Stimulated activated CD4-positive, alpha-beta T cell treated with anti-CD3 and anti-CD28 coated beads, Interleukin-12 subunit alpha, Interleukin-12 subunit beta, amount 100 ng/mL, for 48 hours (primary cell): ENCODE data around the gene MXI1.

Experiments used
- DNase-seq, 3 donors: peaks; one replicate each; pipeline ENCODE4 v3.0.0-alpha.2; 2020; ENCODE audit warnings: low read depth in 2 of 3, low spot score in 1 of 3

MXI1 gene

GRCh38 chr10:110207011-110207804 lies at the start of gene MXI1:
MXI1 (plus strand) TSS chr10:110207605; CDS start chr10:110207809, 204 bp downstream.
- DNase-seq: no peak

GRCh38 chr10:110158051-110159005 lies 49.1 kb upstream of the MXI1 start:
- DNase-seq: no peak

- DNase-seq: no peak
Observed at GRCh38 chr10:110160081-110160480, 47.3 kb upstream of the MXI1 start.

GRCh38 chr10:110160522-110160921 lies 46.9 kb upstream of the MXI1 start:
- DNase-seq: no peak

- DNase-seq: no peak
Observed at GRCh38 chr10:110162741-110163145, 44.7 kb upstream of the MXI1 start.

GRCh38 chr10:110163192-110163773 lies 44.1 kb upstream of the MXI1 start:
- no peak for DNase-seq

GRCh38 chr10:110163841-110164240 lies 43.6 kb upstream of the MXI1 start:
- no peak for DNase-seq

- DNase-seq: peak in 1 of 3 donors; percentile 25
Observed at GRCh38 chr10:110165239-110165638, 42.2 kb upstream of the MXI1 start.

- no peak for DNase-seq
Observed at GRCh38 chr10:110167149-110167548, 40.3 kb upstream of the MXI1 start.

GRCh38 chr10:110168601-110169481 lies 38.6 kb upstream of the MXI1 start:
- no peak for DNase-seq

GRCh38 chr10:110169586-110169985 lies 37.8 kb upstream of the MXI1 start:
- DNase-seq: no peak

- DNase-seq: no peak
Observed at GRCh38 chr10:110170142-110170971, 37.0 kb upstream of the MXI1 start.

- no peak for DNase-seq
Observed at GRCh38 chr10:110171032-110171431, 36.4 kb upstream of the MXI1 start.

GRCh38 chr10:110172155-110172554 lies 35.2 kb upstream of the MXI1 start:
- no peak for DNase-seq

GRCh38 chr10:110174201-110174600 lies 33.2 kb upstream of the MXI1 start:
- no peak for DNase-seq

GRCh38 chr10:110174816-110175215 lies 32.6 kb upstream of the MXI1 start:
- DNase-seq: no peak

- no peak for DNase-seq
Observed at GRCh38 chr10:110175406-110175805, 32.0 kb upstream of the MXI1 start.

- no peak for DNase-seq
Observed at GRCh38 chr10:110176141-110177030, 31.0 kb upstream of the MXI1 start.

GRCh38 chr10:110179220-110179619 lies 28.2 kb upstream of the MXI1 start:
- DNase-seq: no peak
